A549 (cell line): ENCODE measurements around the gene CERS2. TPM values are rescaled to one million over a fixed set of nuclear protein-coding genes. Genes with fewer than 3 reads are reported as not detected.
A peak's percentile ranks its signal among the peaks of the same experiment; 100 is the strongest.

Experiments used
- ATAC-seq, 2 experiments: fragments of 200-7000 bp in 1 of 2; fragments of >200 bp in 1 of 2; cut with Nextera tagmentation in 1 of 2; cut with Tn5 transposase in 1 of 2; 3 replicates each; pipeline versions ENCODE4 v1.8.0 to v1.9.1; 2018 to 2020; ENCODE audit warnings: mild to moderate bottlenecking in 1 of 2, moderate library complexity in 1 of 2
- CTCF ChIA-PET: fragments of 300-600 bp; sonication (Branson Sonifier 250); formaldehyde crosslinking; extraction: SDS; loops from one replicate; lab custom pipeline; 2021; ENCODE audit warnings: antibody characterized with exemption, inconsistent platforms; lab: Yijun Ruan, JAX
- POLR2A ChIA-PET: fragments of 350-600 bp; formaldehyde crosslinking; extraction: SDS; loops from one replicate; lab custom pipeline; 2021; ENCODE audit warnings: antibody characterized with exemption, inconsistent platforms; lab: Yijun Ruan, JAX
- DNase-seq, 2 experiments: peaks; one replicate each; pipeline versions ENCODE4 v3.0.0 to v3.0.0-alpha.2; 2011 to 2016; ENCODE audit warnings: low read depth in 1 of 2, low spot score in 1 of 2
- FAIRE-seq: peaks from 2 replicates; lab custom pipeline; 2011; peaks lifted over from hg19 to GRCh38; lab: Jason Lieb, UNC
- H3K27ac ChIP-seq, 2 experiments: fragments of >200 bp; sonication (Bioruptor Twin); formaldehyde crosslinking; 3 replicates each; pipeline ENCODE4 v1.5.1; 2016 to 2017
- H3K4me1 ChIP-seq: fragments of >200 bp; sonication (Bioruptor Twin); formaldehyde crosslinking; 3 replicates; pipeline ENCODE4 v1.6.1; 2016
- H3K4me2 ChIP-seq: fragments of >200 bp; sonication (Bioruptor Twin); formaldehyde crosslinking; 3 replicates; pipeline ENCODE4 v1.6.1; 2016
- H3K4me3 ChIP-seq: fragments of >200 bp; sonication (Bioruptor Twin); formaldehyde crosslinking; 3 replicates; pipeline ENCODE4 v1.5.1; 2016
- H3K9me3 ChIP-seq: fragments of >200 bp; sonication (Bioruptor Twin); formaldehyde crosslinking; 3 replicates; pipeline ENCODE4 v1.6.1; 2016
- BCL3 ChIP-seq: fragments of >200 bp; sonication (Bioruptor Twin); formaldehyde crosslinking; IDR thresholded peaks from 3 replicates; pipeline ENCODE4 v1.6.1; 2016
- BHLHE40 ChIP-seq: IDR thresholded peaks from 2 replicates; pipeline ENCODE4 v1.6.1; 2012; ENCODE audit warnings: low read depth, low read length, inconsistent platforms
- CHD2 ChIP-seq: fragments of 150-350 bp; IDR thresholded peaks from 2 replicates; pipeline ENCODE4 v1.6.1; 2014; ENCODE audit warnings: low read length; ENCODE audit not compliant: partially characterized antibody
- EHF ChIP-seq: fragments of 250-450 bp; sonication (Bioruptor Pico); IDR thresholded peaks from 2 replicates; pipeline ENCODE4 v1.5.0; 2020; ENCODE audit warnings: mild to moderate bottlenecking
- EHMT2 ChIP-seq: fragments of 200-600 bp; sonication (generic); IDR thresholded peaks from 2 replicates; pipeline ENCODE4 v1.6.1; 2016; ENCODE audit warnings: antibody characterized with exemption, low read depth, mild to moderate bottlenecking, moderate library complexity
- ESRRA ChIP-seq: fragments of 150-350 bp; IDR thresholded peaks from 2 replicates; pipeline ENCODE4 v1.6.1; 2014; ENCODE audit warnings: mild to moderate bottlenecking, low read length, borderline replicate concordance
- FOSB ChIP-seq: fragments of 250-450 bp; sonication (Bioruptor Pico); IDR thresholded peaks from 2 replicates; pipeline ENCODE4 v1.5.0; 2020; ENCODE audit warnings: mild to moderate bottlenecking, moderate library complexity
- FOSL2 ChIP-seq, 2 experiments: fragments of 450-650 bp in 1 of 2; fragments of >200 bp in 1 of 2; sonication (Bioruptor Twin) in 1 of 2; formaldehyde crosslinking; IDR thresholded peaks; 2 replicates each; pipeline versions ENCODE4 v1.5.0 to v1.6.1; 2016 to 2020; ENCODE audit warnings: mild to moderate bottlenecking in 1 of 2, moderate library complexity in 1 of 2
- FOXS1 ChIP-seq: fragments of 250-450 bp; sonication (Bioruptor Pico); IDR thresholded peaks from 2 replicates; pipeline ENCODE4 v1.5.0; 2020; ENCODE audit warnings: mild to moderate bottlenecking, moderate library complexity
- GATA3 ChIP-seq: IDR thresholded peaks from 2 replicates; pipeline ENCODE4 v1.6.1; 2012; ENCODE audit warnings: borderline replicate concordance
- JUN ChIP-seq, 2 experiments: fragments of >200 bp; sonication (Bioruptor Twin); formaldehyde crosslinking; IDR thresholded peaks; 2 replicates in 1 of 2; 3 replicates in 1 of 2; pipeline ENCODE4 v1.6.1; 2016 to 2017
- JUNB ChIP-seq: fragments of >200 bp; sonication (Bioruptor Twin); formaldehyde crosslinking; IDR thresholded peaks from 2 replicates; pipeline ENCODE4 v1.6.1; 2016
- KDM5A ChIP-seq: fragments of 200-600 bp; sonication (generic); IDR thresholded peaks from 2 replicates; pipeline ENCODE4 v1.6.1; 2016; ENCODE audit warnings: antibody characterized with exemption, mild to moderate bottlenecking
- MAFK ChIP-seq: fragments of 450-650 bp; IDR thresholded peaks from 2 replicates; pipeline ENCODE4 v1.6.1; 2014; ENCODE audit not compliant: partially characterized antibody
- MAX ChIP-seq: IDR thresholded peaks from 2 replicates; pipeline ENCODE4 v1.6.1; 2012
- MYC ChIP-seq: IDR thresholded peaks from 2 replicates; pipeline ENCODE4 v1.6.1; 2012; ENCODE audit warnings: mild to moderate bottlenecking, inconsistent platforms, low read length, improper control_type of control experiment, borderline replicate concordance
- NPAS2 ChIP-seq: fragments of 250-450 bp; sonication (Bioruptor Pico); IDR thresholded peaks from 2 replicates; pipeline ENCODE4 v1.8.0; 2022; ENCODE audit warnings: mild to moderate bottlenecking, moderate library complexity, borderline replicate concordance
- PHF8 ChIP-seq: fragments of 200-600 bp; sonication (generic); IDR thresholded peaks from 2 replicates; pipeline ENCODE4 v1.6.1; 2016; ENCODE audit warnings: low read depth, mild to moderate bottlenecking, antibody characterized with exemption, moderate library complexity, borderline replicate concordance
- POLR2A ChIP-seq: IDR thresholded peaks from 2 replicates; pipeline ENCODE4 v1.6.1; 2012; ENCODE audit warnings: mild to moderate bottlenecking, low read length
- POLR2AphosphoS2 ChIP-seq: conservative IDR thresholded peaks from 2 replicates; pipeline ENCODE4 v1.6.1; 2012; ENCODE audit warnings: low read length, improper control_type of control experiment, inconsistent platforms
- RNF2 ChIP-seq: fragments of 200-600 bp; sonication (generic); IDR thresholded peaks from 2 replicates; pipeline ENCODE4 v1.6.1; 2016; ENCODE audit warnings: low read depth, mild to moderate bottlenecking, antibody characterized with exemption, moderate library complexity, borderline replicate concordance
- SMC3 ChIP-seq: fragments of >200 bp; sonication (Bioruptor Twin); formaldehyde crosslinking; IDR thresholded peaks from 3 replicates; pipeline ENCODE4 v1.6.1; 2018; ENCODE audit warnings: inconsistent platforms
- TP53 ChIP-seq: fragments of 250-450 bp; sonication (Bioruptor Pico); IDR thresholded peaks from 2 replicates; pipeline ENCODE4 v1.5.0; 2021; ENCODE audit warnings: mild to moderate bottlenecking, moderate library complexity
- ZFP36 ChIP-seq: fragments of 450-650 bp; IDR thresholded peaks from 2 replicates; pipeline ENCODE4 v1.6.1; 2014; ENCODE audit warnings: borderline replicate concordance; ENCODE audit not compliant: partially characterized antibody
- ZSCAN20 ChIP-seq: fragments of 250-450 bp; sonication (Bioruptor Pico); IDR thresholded peaks from 2 replicates; pipeline ENCODE4 v1.8.0; 2022; ENCODE audit warnings: mild to moderate bottlenecking, moderate library complexity
- WGBS: methylation state at CpG from one replicate; pipeline ENCODE4 v1.1.6; 2017; ENCODE audit errors: missing lambda C conversion rate; 5-methylcytosine and 5-hydroxymethylcytosine counted together
- polyA plus RNA-seq, 4 experiments: library from polyadenylated mRNA; depleted of rRNA in 3 of 4; stranded (reverse); fragments of >200 nt; fragmentation: RNase III in 1 of 4; extraction: RNeasy Plus Mini Kit Qiagen cat#74134 plus additional on column Dnase treatment in 1 of 4; gene quantifications; 2 replicates in 3 of 4; 3 replicates in 1 of 4; pipeline ENCODE4 v1.2.3, GENCODE V29; 2011 to 2017
- TF ChIP-seq, protein P1 (sequence below): fragments of 450-650 bp; IDR thresholded peaks from 2 replicates; pipeline ENCODE4 v1.6.1; 2014; ENCODE audit warnings: antibody characterized with exemption
- TF ChIP-seq, protein P2 (sequence below): fragments of >200 bp; sonication (Bioruptor Twin); formaldehyde crosslinking; IDR thresholded peaks from 3 replicates; pipeline ENCODE4 v1.5.1; 2016
- TF ChIP-seq, protein P3 (sequence below): fragments of 150-350 bp; IDR thresholded peaks from 2 replicates; pipeline ENCODE4 v1.6.1; 2014; ENCODE audit warnings: low read depth, mild to moderate bottlenecking, low read length

CERS2 gene
- polyA plus RNA-seq, 2 of the 4 experiments (the other 2 are of a cell fraction) = 196 to 356 TPM

GRCh38 chr1:150926097-150926741 lies 48.4 kb downstream of the CERS2 start, which contains the start of gene SETDB1:
TSS of gene SETDB1 (plus strand) at chr1:150926363. CDS start at chr1:150927715, 1,352 bp downstream.
- FAIRE-seq = no peak
- POLR2A ChIA-PET = interaction anchor here (0.6 to 2.0 kb wide), 2 partner anchors 49 to 563 kb away, joined by 3 to 6 read pairs; partner anchors contain the start of genes ARNT and RPRD2

GRCh38 chr1:150925080-150925479 lies 49.6 kb downstream of the CERS2 start:
- ATAC-seq = no peak
- FAIRE-seq = no peak
- no peaks in the 10 kb centered on the region for H3K9me3 ChIP-seq
- 89% methylated on average over 23 of the region's 23 CpGs for WGBS
- TF ChIP-seq, protein P1, sequence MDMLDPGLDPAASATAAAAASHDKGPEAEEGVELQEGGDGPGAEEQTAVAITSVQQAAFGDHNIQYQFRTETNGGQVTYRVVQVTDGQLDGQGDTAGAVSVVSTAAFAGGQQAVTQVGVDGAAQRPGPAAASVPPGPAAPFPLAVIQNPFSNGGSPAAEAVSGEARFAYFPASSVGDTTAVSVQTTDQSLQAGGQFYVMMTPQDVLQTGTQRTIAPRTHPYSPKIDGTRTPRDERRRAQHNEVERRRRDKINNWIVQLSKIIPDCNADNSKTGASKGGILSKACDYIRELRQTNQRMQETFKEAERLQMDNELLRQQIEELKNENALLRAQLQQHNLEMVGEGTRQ = no peak
- no peak for TF ChIP-seq FOSL2 (IDR thresholded peaks at IDR 0.05)
- TF ChIP-seq FOSL2 (CRISPR knock-in tag; IDR thresholded peaks at IDR 0.05) = no peak
- TF ChIP-seq POLR2AphosphoS2 = no peak
- TF ChIP-seq RNF2 = no peak
- TF ChIP-seq JUNB = no peak
- no peak for TF ChIP-seq NPAS2 (CRISPR knock-in tag)
- no peak for TF ChIP-seq KDM5A
- no peak for TF ChIP-seq CHD2
- TF ChIP-seq, protein P2, sequence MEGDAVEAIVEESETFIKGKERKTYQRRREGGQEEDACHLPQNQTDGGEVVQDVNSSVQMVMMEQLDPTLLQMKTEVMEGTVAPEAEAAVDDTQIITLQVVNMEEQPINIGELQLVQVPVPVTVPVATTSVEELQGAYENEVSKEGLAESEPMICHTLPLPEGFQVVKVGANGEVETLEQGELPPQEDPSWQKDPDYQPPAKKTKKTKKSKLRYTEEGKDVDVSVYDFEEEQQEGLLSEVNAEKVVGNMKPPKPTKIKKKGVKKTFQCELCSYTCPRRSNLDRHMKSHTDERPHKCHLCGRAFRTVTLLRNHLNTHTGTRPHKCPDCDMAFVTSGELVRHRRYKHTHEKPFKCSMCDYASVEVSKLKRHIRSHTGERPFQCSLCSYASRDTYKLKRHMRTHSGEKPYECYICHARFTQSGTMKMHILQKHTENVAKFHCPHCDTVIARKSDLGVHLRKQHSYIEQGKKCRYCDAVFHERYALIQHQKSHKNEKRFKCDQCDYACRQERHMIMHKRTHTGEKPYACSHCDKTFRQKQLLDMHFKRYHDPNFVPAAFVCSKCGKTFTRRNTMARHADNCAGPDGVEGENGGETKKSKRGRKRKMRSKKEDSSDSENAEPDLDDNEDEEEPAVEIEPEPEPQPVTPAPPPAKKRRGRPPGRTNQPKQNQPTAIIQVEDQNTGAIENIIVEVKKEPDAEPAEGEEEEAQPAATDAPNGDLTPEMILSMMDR = no peak
- TF ChIP-seq, protein P3, sequence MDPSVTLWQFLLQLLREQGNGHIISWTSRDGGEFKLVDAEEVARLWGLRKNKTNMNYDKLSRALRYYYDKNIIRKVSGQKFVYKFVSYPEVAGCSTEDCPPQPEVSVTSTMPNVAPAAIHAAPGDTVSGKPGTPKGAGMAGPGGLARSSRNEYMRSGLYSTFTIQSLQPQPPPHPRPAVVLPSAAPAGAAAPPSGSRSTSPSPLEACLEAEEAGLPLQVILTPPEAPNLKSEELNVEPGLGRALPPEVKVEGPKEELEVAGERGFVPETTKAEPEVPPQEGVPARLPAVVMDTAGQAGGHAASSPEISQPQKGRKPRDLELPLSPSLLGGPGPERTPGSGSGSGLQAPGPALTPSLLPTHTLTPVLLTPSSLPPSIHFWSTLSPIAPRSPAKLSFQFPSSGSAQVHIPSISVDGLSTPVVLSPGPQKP = no peak
- TF ChIP-seq BCL3 = no peak
- no peak for TF ChIP-seq EHMT2
- TF ChIP-seq MAFK = no peak
- TF ChIP-seq SMC3 = no peak
- TF ChIP-seq FOSB (CRISPR knock-in tag) = no peak
- TF ChIP-seq FOXS1 = no peak
- no peak for TF ChIP-seq ZSCAN20 (CRISPR knock-in tag)
- TF ChIP-seq, all 56 proteins: peak for 0
- Histone ChIP-seq H3K4me2 (no peak overlapping the region), H3K27ac (no peak overlapping the region), H3K4me1 (peaks cover 16% of the 10 kb centered on the region; the same call in 2 of the 3 replicates), H3K4me3 (no peak overlapping the region)
- ChIA-PET CTCF (interaction anchor here (3.7 kb wide), 1 partner anchor 39 kb away, joined by 31 read pairs; the partner anchor contains the start of gene CTXND2), POLR2A (no interaction called here)
- DNase-seq = no peak

More at GRCh38 chr1:150926097-150926741, 48.4 kb downstream of the CERS2 start, which contains the start of gene SETDB1:
- CTCF ChIA-PET = interaction anchor here (1.0 to 1.2 kb wide), 2 partner anchors 43 to 55 kb away, joined by 3 read pairs; partner anchors contain the start of gene ANXA9
- peak within 1 kb of the TSS; percentile 62 for H3K4me3 ChIP-seq
- peaks cover 4% of the 10 kb centered on the region; the same call in 2 of the 3 replicates for H3K9me3 ChIP-seq
- 1% methylated on average over 39 of the region's 39 CpGs for WGBS
- peak within 1 kb of the TSS; percentile 91 to 95 for H3K27ac ChIP-seq
- H3K4me2 ChIP-seq = peak within 1 kb of the TSS; percentile 75
- TF ChIP-seq BHLHE40 (peak; percentile 69), MYC (no peak), FOSL2 (IDR thresholded peaks at IDR 0.05) (no peak), FOSL2 (CRISPR knock-in tag; IDR thresholded peaks at IDR 0.05) (no peak), ESRRA (no peak), MAX (peak; percentile 89), CHD2 (peak; percentile 43), GATA3 (no peak; the same call in 1 of the 2 replicates), EHF (CRISPR knock-in tag) (peak; percentile 68; the same call in 1 of the 2 replicates), POLR2A (peak; percentile 35), JUN (IDR thresholded peaks at IDR 0.05) (peak; percentile 79 to 94; a peak in 4 of 5 replicates), TP53 (CRISPR knock-in tag) (no peak), PHF8 (peak; percentile 72; the same call in 1 of the 2 replicates), ZFP36 (no peak), JUNB (no peak)
- TF ChIP-seq, protein P1 = peak; percentile 66
- TF ChIP-seq, protein P3 = no peak
- TF ChIP-seq, all 56 proteins: peak for 8
- DNase-seq (peak; percentile 85 to 98), ATAC-seq (peak; percentile 96)
- H3K4me1 ChIP-seq = peaks cover 16% of the 10 kb centered on the region; the same call in 2 of the 3 replicates
